Measurements from ENCODE around the gene VPS33A.

DNA sequence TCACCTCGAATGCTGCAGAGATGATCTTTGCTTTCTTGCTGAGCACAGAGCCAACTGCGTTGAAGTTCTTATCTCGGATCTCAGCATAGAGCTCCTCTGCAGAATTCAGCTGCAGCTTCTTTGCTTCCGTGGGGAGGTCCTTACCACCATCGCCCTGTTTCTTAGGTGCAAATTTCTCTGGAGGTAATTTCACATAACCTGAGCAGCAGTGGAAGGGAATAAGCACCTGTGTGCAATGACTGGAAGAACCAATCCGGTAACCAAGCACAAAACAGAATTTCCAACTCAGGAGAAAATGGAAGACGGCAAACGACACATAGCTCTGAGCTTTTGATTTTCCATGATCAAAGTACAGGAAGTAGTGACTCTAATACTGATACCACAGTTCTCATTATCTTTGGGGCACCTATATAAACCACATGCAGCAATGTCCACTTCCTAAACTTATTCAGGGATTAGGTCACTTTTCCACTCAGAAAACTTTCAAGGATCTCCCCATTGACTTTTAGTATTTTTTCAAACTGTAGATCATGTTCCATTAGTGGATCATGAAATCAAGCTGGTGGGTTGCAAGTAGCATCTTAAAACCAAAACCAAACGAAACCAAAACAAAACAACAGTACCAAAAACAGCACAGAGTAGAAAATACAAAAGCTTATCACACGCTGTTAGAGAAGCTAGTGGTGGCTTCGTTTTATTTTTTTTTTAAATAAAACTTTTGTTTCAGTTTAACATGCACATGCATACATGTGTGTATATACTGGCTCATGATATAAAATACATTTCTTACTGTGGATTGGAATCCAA, 21.5 kb downstream of the VPS33A start:
- no peak for TF ChIP-seq POLR2A (IDR thresholded peaks at IDR 0.05)
- TF ChIP-seq, protein P1, sequence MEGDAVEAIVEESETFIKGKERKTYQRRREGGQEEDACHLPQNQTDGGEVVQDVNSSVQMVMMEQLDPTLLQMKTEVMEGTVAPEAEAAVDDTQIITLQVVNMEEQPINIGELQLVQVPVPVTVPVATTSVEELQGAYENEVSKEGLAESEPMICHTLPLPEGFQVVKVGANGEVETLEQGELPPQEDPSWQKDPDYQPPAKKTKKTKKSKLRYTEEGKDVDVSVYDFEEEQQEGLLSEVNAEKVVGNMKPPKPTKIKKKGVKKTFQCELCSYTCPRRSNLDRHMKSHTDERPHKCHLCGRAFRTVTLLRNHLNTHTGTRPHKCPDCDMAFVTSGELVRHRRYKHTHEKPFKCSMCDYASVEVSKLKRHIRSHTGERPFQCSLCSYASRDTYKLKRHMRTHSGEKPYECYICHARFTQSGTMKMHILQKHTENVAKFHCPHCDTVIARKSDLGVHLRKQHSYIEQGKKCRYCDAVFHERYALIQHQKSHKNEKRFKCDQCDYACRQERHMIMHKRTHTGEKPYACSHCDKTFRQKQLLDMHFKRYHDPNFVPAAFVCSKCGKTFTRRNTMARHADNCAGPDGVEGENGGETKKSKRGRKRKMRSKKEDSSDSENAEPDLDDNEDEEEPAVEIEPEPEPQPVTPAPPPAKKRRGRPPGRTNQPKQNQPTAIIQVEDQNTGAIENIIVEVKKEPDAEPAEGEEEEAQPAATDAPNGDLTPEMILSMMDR (IDR thresholded peaks at IDR 0.05): no peak
